HG03135 (cell line): ENCODE data around the gene SOCS3.

ENCODE experiments used
- ATAC-seq: cut with Tn5 transposase; IDR thresholded peaks from one replicate; pipeline ENCODE4 v1.9.1; 2021; ENCODE audit warnings: mild to moderate bottlenecking, moderate library complexity; ENCODE audit not compliant: unreplicated experiment

The SOCS3 gene

GRCh38 chr17:78391051-78391431 lies 31.2 kb upstream of the SOCS3 start:
- no peak for ATAC-seq

- ATAC-seq, result no peak
Observed at GRCh38 chr17:78390241-78391050, 30.6 kb upstream of the SOCS3 start.

GRCh38 chr17:78387977-78388941 lies 28.4 kb upstream of the SOCS3 start:
- ATAC-seq, result no peak

DNA sequence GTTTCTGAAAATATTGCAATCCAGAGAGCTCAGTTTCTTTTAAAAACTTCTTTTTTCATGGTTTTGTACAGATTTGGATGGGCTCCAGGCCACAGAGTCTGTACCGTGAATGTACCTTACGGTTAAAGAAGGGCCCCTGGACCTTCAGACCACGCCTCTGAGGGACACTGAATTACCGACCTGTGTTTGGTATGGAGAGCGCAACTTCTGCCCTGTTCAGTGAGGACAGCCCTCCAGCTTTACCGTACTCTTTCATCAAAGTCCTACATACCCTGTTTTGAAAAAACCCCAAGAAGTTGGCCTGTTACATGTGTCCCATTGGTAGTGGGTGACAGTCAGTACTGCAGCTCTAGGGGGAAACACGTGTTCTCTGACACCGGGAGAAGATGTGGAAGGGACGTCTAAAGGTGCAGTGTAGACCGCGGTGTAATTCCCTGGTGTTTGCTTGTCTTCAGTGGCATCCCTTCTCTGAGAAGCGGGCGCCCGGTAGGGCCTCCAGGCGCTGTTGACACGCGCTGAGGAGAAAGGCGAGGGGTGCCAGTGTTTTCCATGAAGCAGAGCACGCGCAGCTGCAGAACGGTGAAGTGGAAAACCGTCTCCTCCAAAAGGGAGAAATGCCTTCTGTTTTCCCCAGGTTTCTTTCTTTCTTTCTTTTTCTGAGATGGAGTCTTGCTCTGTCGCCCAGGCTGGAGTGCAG lies 24.8 kb upstream of the SOCS3 start:
- ATAC-seq, result no peak

GRCh38 chr17:78383725-78384471 lies 24.0 kb upstream of the SOCS3 start:
- no peak for ATAC-seq

DNA sequence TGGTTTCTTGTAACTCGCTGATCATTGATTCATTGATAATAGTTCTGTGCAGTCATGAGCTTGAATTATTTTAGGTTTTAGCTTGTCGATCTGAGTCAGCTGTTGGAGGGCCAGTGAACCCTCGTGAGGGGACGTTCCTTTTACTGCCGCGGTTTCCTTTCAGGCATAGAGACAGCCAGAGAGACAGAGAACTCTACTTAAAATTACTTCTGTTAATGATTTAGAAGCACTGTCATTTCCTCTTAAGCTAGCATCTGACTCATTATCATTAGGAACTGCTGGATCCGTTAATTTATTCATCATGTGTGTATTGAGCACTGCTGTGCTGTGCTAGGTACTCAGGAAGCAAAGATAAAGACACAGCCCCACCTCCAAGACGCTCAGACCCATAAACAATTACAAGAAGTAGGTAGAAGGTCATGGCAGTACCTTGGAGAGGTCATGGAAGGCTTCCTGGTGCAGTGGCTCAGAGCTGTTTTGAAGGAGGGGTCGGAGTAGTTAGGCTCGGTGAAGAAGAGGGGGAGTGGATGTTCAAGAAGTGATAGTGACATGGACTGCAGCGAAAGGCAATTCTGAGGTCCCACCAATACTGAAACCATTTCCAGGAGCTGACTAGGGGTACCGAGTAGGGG lies 21.8 kb upstream of the SOCS3 start:
- no peak for ATAC-seq

DNA sequence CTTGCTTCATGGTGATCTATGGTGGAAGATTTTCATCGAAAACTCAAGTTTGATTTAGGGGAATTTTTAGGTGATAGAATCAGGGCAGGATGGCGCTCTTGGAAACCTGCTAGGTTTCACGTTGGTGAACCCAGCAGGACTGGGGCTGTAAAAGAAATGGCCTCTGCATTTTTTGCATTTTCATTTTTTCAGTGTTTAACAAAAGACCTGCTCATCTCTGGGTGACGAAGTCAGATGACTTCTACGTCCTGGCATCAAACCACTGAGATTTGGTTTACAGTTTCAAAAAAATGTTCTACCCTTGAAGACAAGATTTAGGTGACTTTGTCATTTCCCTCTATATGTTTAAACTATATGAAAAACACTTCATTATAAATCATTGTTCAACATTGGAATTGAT lies 20.5 kb upstream of the SOCS3 start:
- ATAC-seq, result no peak

DNA sequence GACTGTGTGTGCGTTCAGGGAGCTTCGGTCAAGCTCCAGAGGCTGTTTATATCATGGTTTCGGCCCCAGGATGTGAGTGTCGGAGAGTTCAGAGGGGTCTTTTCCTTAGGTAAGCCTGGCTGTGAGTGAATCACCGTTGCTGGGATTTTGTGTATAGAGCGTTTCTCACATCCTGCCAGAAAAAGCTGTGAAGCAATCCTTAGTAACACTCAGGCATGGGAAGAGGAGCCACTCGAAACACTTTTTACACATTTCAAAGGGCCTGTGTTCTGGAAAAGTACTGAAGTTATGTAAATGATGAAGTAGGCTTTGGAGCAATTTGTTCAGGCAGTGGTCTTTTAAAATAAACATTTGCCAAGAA lies 19.2 kb upstream of the SOCS3 start:
- no peak for ATAC-seq

- ATAC-seq, result peak; percentile 61
Observed at GRCh38 chr17:78378225-78379130, 18.6 kb upstream of the SOCS3 start, which contains the start of gene PGS1. TSS of gene PGS1 (plus strand) at chr17:78378649. CDS start at chr17:78378666, 17 bp downstream.

DNA sequence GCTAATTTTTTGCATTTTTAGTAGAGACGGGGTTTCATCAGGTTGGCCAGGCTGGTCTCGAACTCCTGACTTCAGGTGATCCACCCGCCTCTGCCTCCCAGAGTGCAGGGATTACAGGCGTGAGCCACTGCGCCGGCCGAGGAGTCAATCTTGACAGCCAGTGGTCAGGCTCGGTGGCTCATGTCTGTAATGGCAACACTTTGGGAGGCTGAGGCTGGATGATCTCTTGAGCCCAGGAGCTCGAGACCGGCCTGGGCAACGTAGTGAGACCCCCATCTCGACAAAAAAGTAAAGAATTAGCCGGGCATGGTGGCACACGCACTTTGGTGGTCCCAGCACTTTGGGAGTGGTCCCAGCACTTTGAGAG lies 18.0 kb upstream of the SOCS3 start:
- ATAC-seq, result no peak

- ATAC-seq, result no peak
Observed at GRCh38 chr17:78376161-78376560, 16.3 kb upstream of the SOCS3 start.

- no peak for ATAC-seq
Observed at GRCh38 chr17:78375401-78376151, 15.7 kb upstream of the SOCS3 start.

DNA sequence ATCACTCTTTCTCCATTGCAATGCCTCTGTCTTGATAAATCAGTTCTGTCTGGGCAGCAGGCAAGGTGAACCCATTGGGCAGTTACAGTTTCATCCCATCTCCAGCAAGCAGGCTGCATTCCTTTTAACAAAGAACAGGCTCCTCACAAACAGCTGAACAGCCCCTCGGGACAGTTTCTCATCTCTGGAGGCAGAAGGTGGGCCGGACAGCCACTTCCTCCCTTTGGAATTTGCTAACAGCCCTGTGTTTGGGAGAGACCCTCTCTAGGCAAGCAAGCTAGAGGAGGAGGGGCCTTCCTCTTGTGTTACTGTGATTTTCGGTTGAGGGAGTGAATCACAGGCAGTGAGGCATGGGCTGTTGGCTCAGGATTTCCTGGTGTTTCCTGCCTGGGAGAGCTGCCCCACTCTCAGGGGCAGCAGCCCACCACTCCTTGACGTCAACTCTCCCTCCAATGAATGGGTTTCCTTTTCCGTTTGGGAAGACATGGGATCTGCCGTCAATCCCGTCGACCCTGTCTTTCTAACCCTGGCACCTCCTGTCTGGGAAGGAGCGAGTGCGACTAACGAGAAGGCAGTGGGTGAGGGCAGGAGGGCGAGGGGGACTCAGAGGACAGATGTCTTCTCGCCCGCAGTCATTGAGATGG lies 14.9 kb upstream of the SOCS3 start:
- no peak for ATAC-seq

DNA sequence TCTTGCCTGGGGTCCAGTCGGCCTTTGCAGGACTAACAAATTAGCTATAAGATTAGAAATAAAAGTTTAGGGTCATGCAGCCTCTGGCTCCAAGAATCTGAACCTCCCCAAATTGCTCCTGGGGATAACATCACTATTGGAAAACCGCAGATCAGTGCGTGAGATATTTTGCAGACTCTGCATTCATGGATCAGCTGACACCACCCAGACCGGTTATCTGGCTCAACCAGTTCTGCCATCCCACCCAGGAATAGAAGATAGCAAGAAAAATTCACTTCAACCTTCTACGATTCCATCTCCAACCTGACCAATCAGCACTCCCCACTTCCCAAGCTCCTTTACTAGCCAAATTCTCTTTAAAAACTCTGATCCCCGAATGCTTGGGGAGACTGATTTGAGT lies 14.3 kb upstream of the SOCS3 start:
- ATAC-seq, result no peak

- ATAC-seq, result no peak
Observed at GRCh38 chr17:78372841-78373240, 13.0 kb upstream of the SOCS3 start.

DNA sequence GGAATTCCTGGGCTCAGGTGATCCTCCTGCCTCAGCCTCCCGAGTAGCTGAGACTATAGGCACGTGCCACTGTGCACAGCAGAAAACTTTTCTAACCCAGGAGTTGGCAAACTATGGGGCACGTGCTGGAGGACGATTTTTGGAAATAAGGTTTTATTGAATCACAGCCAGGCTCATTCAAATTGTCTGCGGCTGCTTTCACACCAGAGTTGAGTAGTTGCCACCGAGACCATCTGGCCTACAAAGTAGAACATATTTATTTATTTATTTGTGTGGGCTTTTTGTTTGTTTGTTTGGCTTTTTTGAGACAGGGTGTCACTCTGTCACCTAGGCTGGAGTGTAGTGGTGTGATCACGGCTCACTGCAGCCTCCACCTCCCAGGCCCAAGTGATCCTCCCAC lies 11.2 kb upstream of the SOCS3 start:
- ATAC-seq, result no peak

DNA sequence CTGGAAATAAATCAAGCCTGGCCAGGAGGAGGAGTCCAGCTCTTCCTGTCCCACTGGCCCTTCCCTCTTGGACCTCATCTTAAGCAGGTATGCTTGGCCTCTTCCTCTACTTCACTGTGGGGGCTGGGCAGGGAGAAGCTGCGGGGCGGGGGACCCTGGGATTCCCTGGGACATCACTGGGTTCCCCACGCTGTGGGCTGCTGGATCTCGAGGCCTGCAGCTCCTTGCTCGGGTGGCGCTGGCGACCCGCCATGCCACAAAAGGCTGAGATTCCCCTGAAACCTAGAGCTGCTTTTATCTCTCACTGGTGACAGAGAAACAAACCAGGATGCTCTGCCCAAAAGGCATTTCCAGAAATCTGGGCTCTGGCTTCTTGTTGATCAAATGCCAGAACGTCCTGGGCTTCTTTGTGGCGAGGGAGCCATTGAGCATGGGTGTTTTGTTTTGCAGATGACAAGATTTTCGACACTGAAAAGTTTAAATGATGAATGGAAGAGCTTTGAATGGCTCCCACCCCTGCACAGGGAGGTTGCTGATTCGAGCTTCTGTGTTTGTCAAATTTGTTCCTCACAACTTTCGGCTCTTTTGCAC lies 10.0 kb upstream of the SOCS3 start:
- no peak for ATAC-seq
